ENCODE measurements around the gene SUCLA2. TPM values are rescaled to one million over a fixed set of nuclear protein-coding genes. Genes with fewer than 3 reads are reported as not detected.

Gene SUCLA2
- total and polyA plus RNA-seq, 2 donors (not counting 3 experiments of a cell fraction or from before 2014, with no cell fraction given) = 13.6 to 37.0 TPM

DNA sequence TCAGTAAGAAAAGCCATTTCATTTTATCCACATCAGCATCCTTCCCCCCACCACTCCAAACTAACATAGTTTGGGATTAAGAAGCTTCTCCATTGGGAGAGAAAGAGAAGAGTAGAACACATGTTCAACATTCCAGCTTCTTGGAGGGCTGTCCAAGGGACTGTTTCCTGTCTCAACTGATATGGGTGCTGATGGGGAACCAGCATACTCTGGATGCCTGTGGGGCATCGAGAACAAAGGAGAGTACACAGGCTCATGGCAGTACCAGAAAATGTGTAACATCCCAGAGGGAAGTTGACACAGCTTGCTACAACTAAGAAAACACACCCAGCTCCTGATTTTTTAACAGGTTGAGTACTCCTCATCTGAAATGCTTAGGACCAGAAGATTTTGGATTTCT lies 24.7 kb downstream of the SUCLA2 start:
- TF ChIP-seq GATA2 (IDR thresholded peaks at IDR 0.05; ENCODE audit: insufficient read depth, insufficient read length, low read depth, low read length) (no peak), EZH2 (IDR thresholded peaks at IDR 0.05; ENCODE audit: borderline replicate concordance, low read depth, low read length, severe bottlenecking) (no peak), MYC (IDR thresholded peaks at IDR 0.05; ENCODE audit: low read depth, low read length) (no peak)
- TF ChIP-seq, protein P1, sequence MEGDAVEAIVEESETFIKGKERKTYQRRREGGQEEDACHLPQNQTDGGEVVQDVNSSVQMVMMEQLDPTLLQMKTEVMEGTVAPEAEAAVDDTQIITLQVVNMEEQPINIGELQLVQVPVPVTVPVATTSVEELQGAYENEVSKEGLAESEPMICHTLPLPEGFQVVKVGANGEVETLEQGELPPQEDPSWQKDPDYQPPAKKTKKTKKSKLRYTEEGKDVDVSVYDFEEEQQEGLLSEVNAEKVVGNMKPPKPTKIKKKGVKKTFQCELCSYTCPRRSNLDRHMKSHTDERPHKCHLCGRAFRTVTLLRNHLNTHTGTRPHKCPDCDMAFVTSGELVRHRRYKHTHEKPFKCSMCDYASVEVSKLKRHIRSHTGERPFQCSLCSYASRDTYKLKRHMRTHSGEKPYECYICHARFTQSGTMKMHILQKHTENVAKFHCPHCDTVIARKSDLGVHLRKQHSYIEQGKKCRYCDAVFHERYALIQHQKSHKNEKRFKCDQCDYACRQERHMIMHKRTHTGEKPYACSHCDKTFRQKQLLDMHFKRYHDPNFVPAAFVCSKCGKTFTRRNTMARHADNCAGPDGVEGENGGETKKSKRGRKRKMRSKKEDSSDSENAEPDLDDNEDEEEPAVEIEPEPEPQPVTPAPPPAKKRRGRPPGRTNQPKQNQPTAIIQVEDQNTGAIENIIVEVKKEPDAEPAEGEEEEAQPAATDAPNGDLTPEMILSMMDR (IDR thresholded peaks at IDR 0.05; ENCODE audit: extremely low read depth in 1 of 2, insufficient read depth in 1 of 2, low read depth in 1 of 2, low read length in 2 of 2) = no peak
- TF ChIP-seq, protein P2, sequence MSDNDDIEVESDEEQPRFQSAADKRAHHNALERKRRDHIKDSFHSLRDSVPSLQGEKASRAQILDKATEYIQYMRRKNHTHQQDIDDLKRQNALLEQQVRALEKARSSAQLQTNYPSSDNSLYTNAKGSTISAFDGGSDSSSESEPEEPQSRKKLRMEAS (IDR thresholded peaks at IDR 0.05; ENCODE audit: insufficient read depth, insufficient read length) = no peak
- no peak for FAIRE-seq

DNA sequence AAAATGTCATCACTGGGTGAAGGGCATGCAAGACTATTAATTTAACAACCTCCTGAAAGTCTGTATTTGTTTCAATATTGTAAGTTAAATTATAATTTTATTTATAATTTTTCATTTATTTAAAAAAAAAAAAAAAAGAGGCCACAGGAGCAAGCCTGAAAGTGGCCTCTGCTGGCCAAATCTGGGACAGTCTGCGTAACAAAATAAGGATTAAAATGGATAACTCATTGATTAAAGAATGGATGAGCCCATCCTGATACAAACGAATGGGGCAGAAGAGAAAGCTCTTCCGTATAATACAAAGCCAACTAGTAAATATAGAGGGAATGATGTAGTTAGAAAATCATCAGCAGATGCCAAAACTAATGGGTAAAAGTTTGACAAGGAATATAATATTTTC lies 36.2 kb downstream of the SUCLA2 start:
- no peaks in the 10 kb centered on the region for H4K20me1 ChIP-seq (replicated peaks; ENCODE audit: control insufficient read depth, extremely low read depth, insufficient read depth, low read length)
- DNase-seq (ENCODE audit: low read depth, low spot score) (no peak), FAIRE-seq (no peak)
- H3K9ac ChIP-seq (replicated peaks; ENCODE audit: extremely low read depth, insufficient read depth, low read length) = no peak overlapping the region
- no peak overlapping the region for H3K4me2 ChIP-seq (ENCODE audit: insufficient read depth, low read length)
- ChIA-PET POLR2A (no interaction called here), CTCF (no interaction called here)
- TF ChIP-seq EZH2 (IDR thresholded peaks at IDR 0.05; ENCODE audit: borderline replicate concordance, low read depth, low read length, severe bottlenecking) = no peak
- TF ChIP-seq, protein P2 (IDR thresholded peaks at IDR 0.05; ENCODE audit: insufficient read depth, insufficient read length) = no peak
- no peak for TF ChIP-seq GATA2 (IDR thresholded peaks at IDR 0.05; ENCODE audit: insufficient read depth, insufficient read length, low read depth, low read length)
- TF ChIP-seq, protein P1 (IDR thresholded peaks at IDR 0.05; ENCODE audit: extremely low read depth in 1 of 2, insufficient read depth in 1 of 2, low read depth in 1 of 2, low read length in 2 of 2) = no peak
- no peak for TF ChIP-seq POLR2A (IDR thresholded peaks at IDR 0.05; ENCODE audit: low read depth, low read length)
- TF ChIP-seq FOS (IDR thresholded peaks at IDR 0.05; ENCODE audit: borderline replicate concordance, insufficient read depth, low read length) = no peak
- no peak for TF ChIP-seq JUN (IDR thresholded peaks at IDR 0.05; ENCODE audit: borderline replicate concordance, insufficient read depth, insufficient read length, low read depth)
- TF ChIP-seq MYC (IDR thresholded peaks at IDR 0.05; ENCODE audit: low read depth, low read length) = no peak
- TF ChIP-seq POLR2AphosphoS5 (IDR thresholded peaks at IDR 0.05; ENCODE audit: insufficient read depth, low read depth, low read length) = no peak
- no peaks in the 10 kb centered on the region for H3K9me3 ChIP-seq (replicated peaks; ENCODE audit: control insufficient read depth, insufficient read depth, low read length)
- peaks cover under 1 to 2% of the 10 kb centered on the region in 2 experiments for H3K36me3 ChIP-seq (ENCODE audit: control insufficient read depth in 2 of 2, extremely low read depth in 1 of 2, insufficient read depth in 2 of 2, low read length in 2 of 2)
- no peaks in the 10 kb centered on the region for H3K79me2 ChIP-seq (ENCODE audit: control insufficient read depth, insufficient read depth, low read length)
- H3K9me1 ChIP-seq (replicated peaks; ENCODE audit: control insufficient read depth, extremely low read depth, insufficient read depth, low read length) = no peaks in the 10 kb centered on the region
- intact Hi-C loops (cut with micrococcal nuclease) = no loop called here
- no peak overlapping the region for H3K4me3 ChIP-seq (replicated peaks in 1 of 3; ENCODE audit: insufficient read depth in 1 of 3, low read depth in 1 of 3, low read length in 3 of 3)
- dilution Hi-C loops (cut with MboI; ENCODE audit: extremely low pct_ligation_motif_present, low sequenced_read_pairs) = no loop called here
- no peaks in the 10 kb centered on the region for H3K27me3 ChIP-seq (ENCODE audit: control insufficient read depth in 2 of 2, insufficient read depth in 2 of 2, low read length in 2 of 2)
- H3K27ac ChIP-seq (ENCODE audit: insufficient read depth, low read depth, low read length) = no peak overlapping the region
- no TSS peak for BruUV-seq (replicated peaks)
- H2AFZ ChIP-seq (ENCODE audit: low read depth, low read length) = no peak overlapping the region
- H3K4me1 ChIP-seq (ENCODE audit: control insufficient read depth, extremely low read depth, insufficient read depth, low read length) = no peaks in the 10 kb centered on the region

More for the DNA sequence above, 24.7 kb downstream of the SUCLA2 start:
- Histone ChIP-seq H3K4me2 (ENCODE audit: insufficient read depth, low read length) (no peak overlapping the region), H3K4me1 (ENCODE audit: control insufficient read depth, extremely low read depth, insufficient read depth, low read length) (no peaks in the 10 kb centered on the region), H3K27me3 (ENCODE audit: control insufficient read depth in 2 of 2, insufficient read depth in 2 of 2, low read length in 2 of 2) (no peaks in the 10 kb centered on the region), H3K9me3 (replicated peaks; ENCODE audit: control insufficient read depth, insufficient read depth, low read length) (no peaks in the 10 kb centered on the region), H4K20me1 (replicated peaks; ENCODE audit: control insufficient read depth, extremely low read depth, insufficient read depth, low read length) (no peaks in the 10 kb centered on the region), H3K79me2 (ENCODE audit: control insufficient read depth, insufficient read depth, low read length) (no peaks in the 10 kb centered on the region), H3K9ac (replicated peaks; ENCODE audit: extremely low read depth, insufficient read depth, low read length) (no peak overlapping the region), H3K27ac (ENCODE audit: insufficient read depth, low read depth, low read length) (no peak overlapping the region), H3K9me1 (replicated peaks; ENCODE audit: control insufficient read depth, extremely low read depth, insufficient read depth, low read length) (no peaks in the 10 kb centered on the region), H3K4me3 (replicated peaks in 1 of 3; ENCODE audit: insufficient read depth in 1 of 3, low read depth in 1 of 3, low read length in 3 of 3) (no peak overlapping the region), H2AFZ (ENCODE audit: low read depth, low read length) (no peak overlapping the region), H3K36me3 (ENCODE audit: control insufficient read depth in 2 of 2, extremely low read depth in 1 of 2, insufficient read depth in 2 of 2, low read length in 2 of 2) (no peaks in the 10 kb centered on the region)
- no TSS peak for BruUV-seq (replicated peaks)
- dilution Hi-C loops (cut with MboI; ENCODE audit: extremely low pct_ligation_motif_present, low sequenced_read_pairs) (no loop called here), intact Hi-C loops (cut with micrococcal nuclease) (no loop called here)
- CTCF ChIA-PET = interaction anchor here (1.5 kb wide), 1 partner anchor 12 kb away, joined by 3 read pairs; no protein-coding TSS in a partner anchor
- POLR2A ChIA-PET = no interaction called here
- DNase-seq (ENCODE audit: low read depth, low spot score) = no peak

Measured in endothelial cell of umbilical vein (primary cell).